Fibroblast of peridontal ligament (primary cell): Measurements from ENCODE around the gene C16orf89.
"Not testable (repeated sequence)": the region's sequence is repeated elsewhere in the genome, so short reads cannot be mapped to it uniquely, and the experiment has no call there.

ENCODE experiments used
- DNase-seq: peaks from one replicate; pipeline ENCODE4 v3.0.0-alpha.2; 2010; ENCODE audit errors: extremely low read depth

C16orf89 gene

GRCh38 chr16:5084802-5085201 lies 19.0 kb upstream of the C16orf89 start:
- peak; percentile 58 for DNase-seq

DNA sequence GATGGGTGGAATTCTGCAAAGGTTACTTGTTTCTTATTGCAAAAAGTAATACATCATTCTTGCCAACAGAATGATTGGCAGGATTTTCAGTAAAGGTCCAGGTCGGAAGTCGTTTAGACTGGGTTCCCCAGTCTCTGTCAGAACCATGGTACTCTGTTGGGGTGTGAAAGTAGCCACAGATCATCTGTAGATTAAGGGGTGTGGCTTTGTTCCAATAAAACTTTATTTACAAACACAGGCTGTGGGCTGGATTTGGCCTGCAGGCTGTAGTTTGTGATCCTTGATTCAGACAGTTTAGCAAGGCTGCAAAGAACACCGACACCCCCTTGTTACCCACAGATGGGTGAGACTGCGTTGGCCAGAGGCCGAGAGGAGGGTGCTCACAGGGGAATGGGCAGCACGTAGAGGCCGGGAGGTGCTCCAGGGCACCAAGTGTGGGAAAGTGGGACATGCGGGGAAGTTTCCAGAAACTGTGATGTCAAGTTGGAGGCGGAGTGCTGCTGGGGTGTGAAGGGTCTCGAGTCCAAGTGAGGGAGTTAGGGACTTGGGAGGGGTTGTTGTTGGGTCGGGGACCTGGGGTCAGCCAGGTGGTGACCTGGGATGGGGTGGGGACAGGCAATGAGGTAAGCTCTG lies 18.5 kb upstream of the C16orf89 start:
- DNase-seq, result not testable (repeated sequence)

GRCh38 chr16:5083646-5084045 lies 17.9 kb upstream of the C16orf89 start:
- DNase-seq, result not testable (repeated sequence)

- not testable (repeated sequence) for DNase-seq
Measured at GRCh38 chr16:5080996-5081395, 15.2 kb upstream of the C16orf89 start.

DNA sequence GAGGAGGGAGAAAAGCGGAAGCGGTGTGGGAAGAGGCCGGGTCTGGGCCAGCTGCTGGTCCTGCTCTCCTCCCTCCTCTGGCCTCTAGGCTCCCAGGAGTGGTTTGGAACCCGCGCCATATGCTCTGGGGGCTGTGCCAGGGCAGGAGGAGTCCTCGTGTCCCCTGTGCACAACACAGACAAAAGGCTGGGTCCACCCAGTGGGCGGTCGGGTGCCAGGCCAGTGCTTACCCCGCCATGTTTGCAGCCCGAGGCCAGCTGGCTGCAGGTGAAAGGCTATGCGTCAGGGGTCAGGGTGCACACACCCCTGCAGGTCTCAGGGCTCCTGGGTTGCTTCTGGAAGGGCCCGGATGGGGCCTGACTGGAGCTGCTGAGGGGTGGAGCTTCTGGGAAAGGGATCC lies 14.7 kb upstream of the C16orf89 start:
- not testable (repeated sequence) for DNase-seq

DNA sequence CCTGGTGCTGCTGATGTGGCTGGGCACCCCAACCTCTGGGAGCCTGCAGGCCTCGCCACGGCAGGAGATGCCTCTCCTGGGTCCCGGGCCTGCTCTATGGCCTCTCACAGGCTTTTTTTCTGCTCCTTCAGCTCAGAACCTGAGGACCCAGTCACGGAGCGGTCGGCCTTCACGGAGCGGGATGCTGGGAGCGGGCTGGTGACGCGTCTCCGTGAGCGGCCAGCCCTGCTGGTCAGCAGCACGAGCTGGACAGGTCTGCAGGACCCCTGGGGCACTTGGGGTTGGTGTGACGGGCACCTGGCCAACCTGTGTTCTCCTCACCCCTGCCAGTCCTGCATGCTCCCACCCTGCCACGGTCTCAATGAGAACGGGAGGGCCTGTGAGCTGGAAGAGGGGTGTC lies 12.9 kb upstream of the C16orf89 start:
- DNase-seq, result no peak

GRCh38 chr16:5077304-5077703 lies 11.5 kb upstream of the C16orf89 start:
- no peak for DNase-seq

- no peak for DNase-seq
Measured at GRCh38 chr16:5075637-5076036, 9.9 kb upstream of the C16orf89 start.

- DNase-seq, result not testable (repeated sequence)
Measured at GRCh38 chr16:5073771-5074170, 8.0 kb upstream of the C16orf89 start.

DNA sequence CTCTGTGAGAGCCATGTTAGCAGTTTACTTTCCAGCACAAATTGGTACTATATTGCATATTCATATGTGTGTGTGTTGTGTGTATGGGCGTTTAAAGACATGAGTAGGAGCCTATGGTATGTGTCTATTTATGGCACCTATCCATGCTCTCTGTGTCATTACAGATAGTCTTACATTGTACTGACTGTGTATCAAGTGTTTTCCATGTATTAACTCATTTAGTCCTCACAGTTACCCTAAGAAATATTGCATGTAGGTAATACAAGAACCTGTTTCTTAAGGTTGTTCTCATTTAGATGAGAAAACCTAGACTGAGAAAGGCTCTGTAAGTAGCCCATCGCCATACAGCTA lies 7.5 kb upstream of the C16orf89 start:
- peak; percentile 44 for DNase-seq

DNA sequence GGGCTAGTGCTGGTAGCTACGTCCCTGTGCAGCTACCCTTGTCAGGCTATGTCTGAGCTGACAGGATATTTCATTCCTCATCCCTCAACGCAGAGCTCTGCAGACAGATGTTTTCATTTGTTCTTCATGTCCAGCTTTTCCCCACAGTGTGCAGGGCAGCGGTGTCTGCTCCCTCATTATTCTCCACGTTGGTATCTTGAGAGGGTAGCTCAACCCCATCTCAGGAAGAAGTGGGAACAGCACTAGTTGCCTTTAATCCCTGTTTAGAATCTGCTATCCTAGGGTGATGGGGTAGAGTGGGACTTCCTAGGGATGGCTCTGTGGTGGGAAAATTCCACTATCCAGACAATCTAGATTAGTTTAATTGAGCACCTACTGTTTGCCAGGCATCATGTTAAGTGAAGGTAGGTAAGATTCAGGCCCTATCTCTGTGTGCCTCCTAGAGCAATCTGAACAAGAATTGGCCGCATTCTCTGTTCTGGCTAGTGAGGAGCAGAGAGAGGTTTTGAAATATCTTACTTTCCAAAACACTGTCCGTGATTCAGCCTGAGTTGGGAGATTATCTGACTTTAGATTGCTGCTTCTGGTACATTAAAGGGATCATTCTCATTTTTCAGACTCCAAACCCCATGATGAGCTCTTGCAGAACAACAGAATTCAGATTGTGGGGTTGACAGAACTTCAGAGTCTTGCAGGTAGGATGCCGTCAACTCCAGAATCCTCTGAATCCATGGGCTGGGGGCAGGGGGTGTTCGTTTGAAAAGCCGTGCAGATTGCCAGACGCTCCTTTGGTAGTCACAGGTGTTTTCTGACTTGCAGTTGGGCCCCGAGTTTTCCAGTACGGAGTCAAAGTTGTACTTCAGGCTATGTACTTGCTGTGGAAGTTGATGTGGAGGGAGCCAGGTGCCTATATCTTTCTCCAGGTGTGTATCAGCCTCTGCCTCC lies 6.8 kb upstream of the C16orf89 start:
- peak; percentile 5 for DNase-seq

DNA sequence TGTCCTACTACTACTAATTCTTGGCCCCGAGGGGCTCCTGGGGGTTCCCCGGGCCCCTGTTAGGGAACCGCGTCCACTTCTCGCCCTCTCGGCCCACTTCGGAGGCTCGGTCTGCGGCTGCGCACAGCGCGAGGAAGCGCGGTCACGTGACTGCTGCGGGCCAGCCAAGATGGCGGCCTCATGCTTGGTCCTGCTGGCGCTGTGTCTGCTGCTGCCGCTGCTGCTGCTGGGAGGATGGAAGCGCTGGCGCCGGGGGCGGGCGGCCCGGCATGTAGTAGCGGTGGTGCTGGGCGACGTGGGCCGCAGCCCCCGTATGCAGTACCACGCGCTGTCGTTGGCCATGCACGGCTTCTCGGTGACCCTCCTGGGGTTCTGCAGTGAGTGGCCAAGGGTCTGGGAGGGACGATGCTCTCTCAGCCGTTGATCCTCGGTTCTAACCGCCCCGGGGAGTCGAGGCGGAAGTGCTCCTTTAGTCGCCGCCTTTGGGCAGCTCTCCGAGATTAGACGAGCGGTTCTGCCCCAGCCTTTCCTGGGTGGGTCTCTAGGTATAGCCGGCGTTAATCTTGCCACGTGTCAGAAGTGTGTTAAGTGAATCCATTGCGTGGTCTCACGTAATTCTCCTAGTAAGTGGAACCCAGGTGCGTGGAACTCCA lies 6.1 kb upstream of the C16orf89 start, which contains the start of gene ALG1:
ALG1 (plus strand) TSS at position 163 of the 653 bp plus-strand sequence; CDS start at position 170, 7 bp downstream.
- peak; percentile 84 for DNase-seq

- no peak for DNase-seq
Measured at GRCh38 chr16:5071341-5071680, 5.6 kb upstream of the C16orf89 start.

GRCh38 chr16:5070431-5071186 lies 4.9 kb upstream of the C16orf89 start:
- no peak for DNase-seq

GRCh38 chr16:5069854-5070253 lies 4.1 kb upstream of the C16orf89 start:
- DNase-seq, result no peak

DNA sequence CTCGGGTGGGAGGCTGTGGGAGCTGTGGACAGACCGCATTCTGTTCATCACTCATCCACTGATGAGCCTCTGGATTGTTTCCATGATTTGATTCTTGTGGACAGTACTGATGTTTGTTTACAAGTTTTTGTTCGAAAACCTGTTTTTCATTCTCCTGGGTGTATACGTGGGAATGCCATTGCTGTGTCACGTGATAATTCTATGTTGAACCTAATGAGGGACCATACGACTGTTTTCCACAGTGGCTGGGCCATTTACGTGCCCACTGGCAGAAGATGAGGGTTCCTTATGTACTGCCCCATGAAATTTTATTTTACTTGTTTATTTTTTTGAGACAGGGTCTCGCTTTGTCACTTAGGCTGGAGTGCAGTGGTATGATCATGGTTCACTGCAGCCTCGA lies 3.3 kb upstream of the C16orf89 start:
- no peak for DNase-seq

DNA sequence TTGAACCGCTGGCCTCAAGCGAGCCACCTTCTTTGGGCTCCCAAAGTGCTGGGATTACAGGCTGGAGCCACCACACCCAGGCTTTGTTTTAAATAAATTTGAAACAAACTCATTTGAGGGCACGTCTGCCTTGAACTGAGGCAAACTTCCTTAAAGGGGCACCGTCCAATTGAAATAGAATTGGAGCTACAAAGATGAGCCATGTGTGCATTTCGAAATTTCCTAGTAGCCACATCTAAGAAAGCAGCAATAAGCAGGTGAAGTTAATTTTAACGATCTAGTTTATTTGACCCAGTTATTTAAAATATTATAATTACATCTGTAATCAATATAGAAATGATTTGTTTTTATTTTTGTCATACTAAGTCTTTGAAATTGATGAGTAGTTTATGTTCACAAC lies 755 bp upstream of the C16orf89 start:
- DNase-seq, result no peak

DNA sequence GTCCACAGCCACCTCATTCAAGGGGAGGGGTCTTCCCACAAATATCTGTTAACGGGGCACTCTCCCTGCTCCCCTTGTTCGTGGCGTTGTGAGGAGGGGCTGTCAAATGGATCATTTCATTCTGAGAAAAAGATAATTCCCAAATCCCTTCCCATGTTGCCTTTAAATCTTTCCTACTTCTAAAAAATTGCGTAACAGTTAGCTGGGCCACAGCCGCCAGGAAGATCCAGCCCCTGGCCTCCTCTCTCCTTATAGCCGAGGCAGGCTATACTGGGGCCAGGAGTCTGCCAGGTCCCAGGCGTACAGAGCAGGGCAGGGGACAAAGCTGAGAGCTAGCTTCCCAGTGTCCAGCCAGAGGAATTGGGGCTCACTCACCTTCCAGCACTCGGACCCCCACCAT lies 430 bp downstream of the C16orf89 start:
- DNase-seq, result no peak

DNA sequence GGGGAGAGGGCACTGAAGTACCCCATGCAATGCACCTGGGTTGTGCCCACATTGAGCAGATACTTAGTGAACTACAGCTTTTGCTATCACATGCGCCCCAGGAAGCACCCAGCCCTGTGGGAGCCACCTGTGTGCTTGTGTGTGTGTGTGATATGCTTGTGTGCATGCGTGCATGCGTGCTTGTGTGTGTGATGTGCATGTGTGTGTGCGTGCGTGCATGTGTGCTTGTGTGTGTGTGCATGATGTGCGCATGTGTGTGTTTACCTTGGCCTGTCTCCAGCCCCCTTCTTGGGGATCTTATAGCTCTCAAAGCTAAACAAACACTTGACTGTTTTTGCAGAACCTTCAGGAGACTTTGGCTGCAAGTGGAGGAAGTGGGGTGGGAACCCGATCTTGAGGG lies 841 bp downstream of the C16orf89 start:
- no peak for DNase-seq

DNA sequence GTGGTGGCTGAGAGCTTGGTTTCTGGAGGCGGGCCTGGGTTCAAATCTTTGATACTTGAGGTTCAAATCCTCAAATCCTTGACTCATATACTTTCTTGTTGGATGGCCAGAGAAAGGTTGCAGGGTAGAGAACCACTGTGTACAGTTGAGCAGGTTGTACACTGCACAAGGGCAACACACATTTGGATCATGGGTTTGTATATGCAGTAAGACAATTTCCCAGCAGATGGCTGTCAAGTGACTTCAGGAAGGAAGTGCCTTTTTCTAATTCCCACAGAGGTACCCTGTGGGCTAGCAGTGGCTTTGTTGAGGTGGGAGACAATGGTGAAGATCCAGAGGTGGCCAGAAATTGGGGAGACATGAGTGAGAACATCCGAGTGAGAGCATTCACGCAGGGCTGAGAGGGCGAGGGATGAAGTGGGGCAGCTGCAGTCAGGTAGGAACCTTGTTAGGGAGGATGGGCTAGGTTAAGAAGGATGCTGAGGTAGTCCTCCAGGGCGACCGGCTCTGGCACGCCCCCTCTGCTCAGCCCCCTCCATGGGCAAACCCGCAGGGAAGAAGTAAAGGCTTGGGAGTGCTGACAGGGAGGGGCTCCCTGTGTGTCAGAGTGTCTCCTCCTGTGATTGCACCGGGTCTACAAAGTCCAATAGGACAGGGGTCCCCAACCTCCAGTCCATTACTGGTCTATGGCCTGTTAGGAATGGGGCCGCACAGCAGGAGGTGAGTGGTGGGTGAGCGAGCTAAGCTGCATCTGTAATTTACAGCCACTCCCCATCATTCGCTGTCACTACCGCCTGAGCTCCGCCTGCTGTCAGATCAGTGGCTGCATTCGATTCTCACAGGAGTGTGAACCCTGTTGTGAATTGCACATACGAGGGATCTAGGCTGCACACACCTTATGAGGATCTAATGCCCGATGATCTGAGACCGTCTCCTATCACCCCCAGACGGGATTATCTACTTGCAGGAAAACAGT lies 2.7 kb downstream of the C16orf89 start:
- no peak for DNase-seq

DNA sequence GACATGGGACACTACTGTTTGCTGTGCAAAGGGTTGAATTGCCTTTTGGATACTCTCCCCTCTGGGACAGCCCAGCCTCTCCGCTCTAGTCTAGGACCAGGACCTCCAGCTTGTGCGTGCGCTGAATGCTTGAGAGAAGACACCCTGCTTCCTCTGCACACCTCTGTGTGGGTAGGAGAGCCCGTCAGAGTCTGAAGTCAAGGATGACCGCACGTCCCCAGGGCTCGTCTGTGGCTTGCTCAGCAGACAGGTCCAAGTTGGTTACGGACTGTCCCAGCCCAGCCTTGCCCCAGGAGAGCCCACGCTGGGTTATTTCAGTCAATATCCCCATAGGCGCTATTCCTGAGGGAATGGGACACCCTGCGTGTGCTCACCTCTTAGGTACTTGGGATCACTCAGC lies 3.7 kb downstream of the C16orf89 start:
- DNase-seq, result no peak
